Upper lobe of left lung (tissue), 4 donors: ENCODE data around the gene RPS10.

Experiments used
- EP300 ChIP-seq, 4 donors: sonication (generic); formaldehyde crosslinking; IDR thresholded peaks; one replicate each; pipeline ENCODE4 v1.5.1; 2017; ENCODE audit warnings: antibody characterized with exemption in 4 of 4, control low read depth in 2 of 4
- POLR2A ChIP-seq, 4 donors: fragments of 450-650 bp; IDR thresholded peaks; one replicate each; pipeline ENCODE4 v1.5.1; 2016 to 2017; ENCODE audit warnings: antibody characterized with exemption in 4 of 4, mild to moderate bottlenecking in 2 of 4
- TF ChIP-seq, protein P1 (sequence below), 6 experiments: fragments of 450-650 bp in 4 of 6; fragments of 200-600 bp in 2 of 6; sonication (generic) in 2 of 6; IDR thresholded peaks; one replicate each; pipeline ENCODE4 v1.5.1; 2016 to 2019; ENCODE audit warnings: antibody characterized with exemption in 6 of 6

DNA sequence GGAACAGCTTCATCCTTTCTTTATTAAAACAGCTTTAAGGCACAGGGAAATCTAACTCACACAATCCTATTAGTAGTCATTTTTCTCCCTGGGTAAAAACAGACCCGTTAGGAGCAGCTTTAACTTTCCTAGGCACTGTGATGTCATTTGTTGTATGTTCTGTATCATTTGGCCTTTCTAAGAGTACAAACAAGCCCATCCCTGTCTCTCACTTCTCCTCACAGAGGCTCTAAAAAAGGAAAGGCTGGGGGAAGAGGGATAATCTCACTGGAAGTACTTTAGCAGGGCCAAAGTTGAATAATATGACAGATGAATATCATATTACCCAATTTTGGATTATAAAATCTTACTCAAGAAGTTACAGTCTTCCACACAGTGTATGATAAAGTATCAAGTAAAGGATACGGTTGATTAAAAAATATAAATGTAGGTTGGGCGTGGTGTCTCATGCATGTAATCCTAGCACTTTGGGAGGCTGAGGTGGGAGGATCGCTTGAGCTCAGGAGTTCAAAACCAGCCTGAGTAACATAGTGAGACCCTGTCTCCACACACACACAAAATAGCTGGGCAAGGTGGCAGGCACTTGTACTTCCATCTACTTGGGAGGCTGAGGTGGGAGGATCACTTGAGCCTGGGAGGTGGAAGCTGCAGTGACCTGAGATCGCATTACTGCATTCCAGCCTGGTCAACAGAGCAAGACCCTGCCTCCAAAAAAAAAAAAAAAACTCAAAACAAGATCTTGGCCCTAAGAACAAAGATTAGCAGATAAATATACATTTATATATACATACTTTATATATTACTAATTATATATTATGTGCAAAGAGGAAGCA, 41.3 kb downstream of the RPS10 start:
- TF ChIP-seq, protein P1, sequence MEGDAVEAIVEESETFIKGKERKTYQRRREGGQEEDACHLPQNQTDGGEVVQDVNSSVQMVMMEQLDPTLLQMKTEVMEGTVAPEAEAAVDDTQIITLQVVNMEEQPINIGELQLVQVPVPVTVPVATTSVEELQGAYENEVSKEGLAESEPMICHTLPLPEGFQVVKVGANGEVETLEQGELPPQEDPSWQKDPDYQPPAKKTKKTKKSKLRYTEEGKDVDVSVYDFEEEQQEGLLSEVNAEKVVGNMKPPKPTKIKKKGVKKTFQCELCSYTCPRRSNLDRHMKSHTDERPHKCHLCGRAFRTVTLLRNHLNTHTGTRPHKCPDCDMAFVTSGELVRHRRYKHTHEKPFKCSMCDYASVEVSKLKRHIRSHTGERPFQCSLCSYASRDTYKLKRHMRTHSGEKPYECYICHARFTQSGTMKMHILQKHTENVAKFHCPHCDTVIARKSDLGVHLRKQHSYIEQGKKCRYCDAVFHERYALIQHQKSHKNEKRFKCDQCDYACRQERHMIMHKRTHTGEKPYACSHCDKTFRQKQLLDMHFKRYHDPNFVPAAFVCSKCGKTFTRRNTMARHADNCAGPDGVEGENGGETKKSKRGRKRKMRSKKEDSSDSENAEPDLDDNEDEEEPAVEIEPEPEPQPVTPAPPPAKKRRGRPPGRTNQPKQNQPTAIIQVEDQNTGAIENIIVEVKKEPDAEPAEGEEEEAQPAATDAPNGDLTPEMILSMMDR (IDR thresholded peaks at IDR 0.05): no peak
- TF ChIP-seq POLR2A (IDR thresholded peaks at IDR 0.05) (no peak), EP300 (IDR thresholded peaks at IDR 0.05) (no peak)
